SK-N-DZ (cell line): ENCODE data around the gene SPIB.

Experiments
- DNase-seq: peaks from one replicate; pipeline ENCODE4 v3.0.0-alpha.2; 2015; ENCODE audit warnings: low spot score

SPIB gene

GRCh38 chr19:50419022-50419579 lies 363 bp downstream of the SPIB start:
- no peak for DNase-seq

- no peak for DNase-seq
Observed at GRCh38 chr19:50419580-50420035, 870 bp downstream of the SPIB start.

- DNase-seq: no peak
Observed at GRCh38 chr19:50420127-50420526, 1.4 kb downstream of the SPIB start.

- DNase-seq: no peak
Observed at GRCh38 chr19:50420808-50421207, 2.1 kb downstream of the SPIB start.

- DNase-seq: no peak
Observed at GRCh38 chr19:50422397-50423278, 3.9 kb downstream of the SPIB start.

- no peak for DNase-seq
Observed at GRCh38 chr19:50423279-50424113, 4.8 kb downstream of the SPIB start.

GRCh38 chr19:50425581-50425980 lies 6.8 kb downstream of the SPIB start:
- DNase-seq: no peak

GRCh38 chr19:50427318-50427925 lies 8.7 kb downstream of the SPIB start:
- no peak for DNase-seq

GRCh38 chr19:50427997-50428425 lies 9.3 kb downstream of the SPIB start:
- peak; percentile 45 for DNase-seq

GRCh38 chr19:50428772-50429463 lies 10.2 kb downstream of the SPIB start:
- no peak for DNase-seq

- no peak for DNase-seq
Observed at GRCh38 chr19:50430888-50431342, 12.2 kb downstream of the SPIB start.

- peak; percentile 62 for DNase-seq
Observed at GRCh38 chr19:50431343-50432220, 12.8 kb downstream of the SPIB start.

- no peak for DNase-seq
Observed at GRCh38 chr19:50432221-50433028, 13.7 kb downstream of the SPIB start, which contains the start of gene MYBPC2. Gene MYBPC2, plus strand, starts transcription at chr19:50432892. Its CDS starts 62 bp downstream, at chr19:50432954.

- DNase-seq: no peak
Observed at GRCh38 chr19:50433201-50434180, 14.8 kb downstream of the SPIB start.

- peak; percentile 34 for DNase-seq
Observed at GRCh38 chr19:50434525-50434924, 15.8 kb downstream of the SPIB start.

- no peak for DNase-seq
Observed at GRCh38 chr19:50435221-50435620, 16.5 kb downstream of the SPIB start.

- DNase-seq: no peak
Observed at GRCh38 chr19:50435627-50436026, 16.9 kb downstream of the SPIB start.
